ENCODE data around the gene BARHL1.

The BARHL1 gene

GRCh38 chr9:132634327-132634726 lies 51.9 kb downstream of the BARHL1 start:
- DNase-seq (ENCODE audit: low spot score), result no peak
- TF ChIP-seq CTCF (IDR thresholded peaks at IDR 0.05; ENCODE audit: borderline replicate concordance, control extremely low read depth, extremely low read depth, insufficient read depth, missing control alignments), result no peak
- in situ Hi-C loops (cut with MboI; ENCODE audit: low sequenced_read_pairs, unreplicated experiment), result no loop called here

- DNase-seq (ENCODE audit: low spot score), result no peak
- no peak for TF ChIP-seq CTCF (IDR thresholded peaks at IDR 0.05; ENCODE audit: borderline replicate concordance, control extremely low read depth, extremely low read depth, insufficient read depth, missing control alignments)
- in situ Hi-C loops (cut with MboI; ENCODE audit: low sequenced_read_pairs, unreplicated experiment), result no loop called here
Observed at GRCh38 chr9:132637351-132637750, 54.9 kb downstream of the BARHL1 start.

- DNase-seq (ENCODE audit: low spot score), result no peak
- TF ChIP-seq CTCF (IDR thresholded peaks at IDR 0.05; ENCODE audit: borderline replicate concordance, control extremely low read depth, extremely low read depth, insufficient read depth, missing control alignments), result no peak
- in situ Hi-C loops (cut with MboI; ENCODE audit: low sequenced_read_pairs, unreplicated experiment), result no loop called here
Observed at GRCh38 chr9:132637801-132638200, 55.4 kb downstream of the BARHL1 start.

GRCh38 chr9:132638240-132638639 lies 55.8 kb downstream of the BARHL1 start:
- no peak for TF ChIP-seq CTCF (IDR thresholded peaks at IDR 0.05; ENCODE audit: borderline replicate concordance, control extremely low read depth, extremely low read depth, insufficient read depth, missing control alignments)
- in situ Hi-C loops (cut with MboI; ENCODE audit: low sequenced_read_pairs, unreplicated experiment), result no loop called here
- DNase-seq (ENCODE audit: low spot score), result no peak

- DNase-seq (ENCODE audit: low spot score), result no peak
- in situ Hi-C loops (cut with MboI; ENCODE audit: low sequenced_read_pairs, unreplicated experiment), result no loop called here
- TF ChIP-seq CTCF (IDR thresholded peaks at IDR 0.05; ENCODE audit: borderline replicate concordance, control extremely low read depth, extremely low read depth, insufficient read depth, missing control alignments), result no peak
Observed at GRCh38 chr9:132639322-132639721, 56.9 kb downstream of the BARHL1 start.

All from GM13976 (cell line).